GM12865 (cell line): Measurements from ENCODE around the gene ASB6.

ENCODE experiments used
- DNase-seq: peaks from one replicate; pipeline ENCODE4 v3.0.0; 2010; ENCODE audit warnings: low read depth
- H3K4me3 ChIP-seq: 2 replicates; pipeline ENCODE4 v1.5.1; 2011; ENCODE audit warnings: mild to moderate bottlenecking, low read depth, low read length, control low read depth
- CTCF ChIP-seq: IDR thresholded peaks from 2 replicates; pipeline ENCODE4 v1.5.1; 2011; ENCODE audit warnings: low read length, control low read depth, low read depth, inconsistent platforms; ENCODE audit not compliant: insufficient read depth; ENCODE audit errors: missing control alignments

Gene ASB6

DNA sequence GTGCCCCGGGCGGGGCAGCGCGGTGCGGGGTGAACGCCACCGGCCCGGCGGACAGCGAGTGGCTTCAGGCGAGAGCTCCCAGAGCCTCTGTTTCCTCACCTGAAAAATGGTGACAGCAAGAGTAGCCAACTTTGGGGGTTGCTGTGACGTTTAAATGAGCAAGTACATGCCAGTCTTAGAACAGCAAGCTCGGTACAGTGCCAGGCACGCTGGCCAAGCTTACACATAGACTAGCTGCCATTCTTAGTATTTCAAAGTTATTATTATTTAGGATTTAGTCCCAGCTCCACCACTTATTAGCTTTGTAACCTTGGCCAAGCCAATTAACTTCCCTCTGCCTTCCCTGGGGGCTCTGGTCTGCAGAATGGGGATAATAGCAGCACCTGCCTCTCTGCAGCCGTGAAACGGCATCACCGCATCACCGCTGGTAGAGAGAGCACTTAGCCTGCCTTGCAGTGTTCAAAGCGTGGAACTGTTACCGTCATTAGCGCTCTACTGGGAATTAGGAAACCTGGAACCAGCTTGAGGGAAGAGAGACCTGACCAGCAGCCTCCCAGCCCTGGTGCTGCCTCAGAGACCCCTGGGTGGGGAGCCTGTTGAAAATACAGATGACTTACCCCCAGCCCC lies 21.2 kb downstream of the ASB6 start, which contains the start of gene C9orf50:
TSS of gene C9orf50 (minus strand) at position 433 of the 627 bp plus-strand sequence. CDS start 527 bp downstream, outside the sequence.
- DNase-seq = no peak
- no peak within 1 kb of the TSS for H3K4me3 ChIP-seq
- no peak for TF ChIP-seq CTCF

DNA sequence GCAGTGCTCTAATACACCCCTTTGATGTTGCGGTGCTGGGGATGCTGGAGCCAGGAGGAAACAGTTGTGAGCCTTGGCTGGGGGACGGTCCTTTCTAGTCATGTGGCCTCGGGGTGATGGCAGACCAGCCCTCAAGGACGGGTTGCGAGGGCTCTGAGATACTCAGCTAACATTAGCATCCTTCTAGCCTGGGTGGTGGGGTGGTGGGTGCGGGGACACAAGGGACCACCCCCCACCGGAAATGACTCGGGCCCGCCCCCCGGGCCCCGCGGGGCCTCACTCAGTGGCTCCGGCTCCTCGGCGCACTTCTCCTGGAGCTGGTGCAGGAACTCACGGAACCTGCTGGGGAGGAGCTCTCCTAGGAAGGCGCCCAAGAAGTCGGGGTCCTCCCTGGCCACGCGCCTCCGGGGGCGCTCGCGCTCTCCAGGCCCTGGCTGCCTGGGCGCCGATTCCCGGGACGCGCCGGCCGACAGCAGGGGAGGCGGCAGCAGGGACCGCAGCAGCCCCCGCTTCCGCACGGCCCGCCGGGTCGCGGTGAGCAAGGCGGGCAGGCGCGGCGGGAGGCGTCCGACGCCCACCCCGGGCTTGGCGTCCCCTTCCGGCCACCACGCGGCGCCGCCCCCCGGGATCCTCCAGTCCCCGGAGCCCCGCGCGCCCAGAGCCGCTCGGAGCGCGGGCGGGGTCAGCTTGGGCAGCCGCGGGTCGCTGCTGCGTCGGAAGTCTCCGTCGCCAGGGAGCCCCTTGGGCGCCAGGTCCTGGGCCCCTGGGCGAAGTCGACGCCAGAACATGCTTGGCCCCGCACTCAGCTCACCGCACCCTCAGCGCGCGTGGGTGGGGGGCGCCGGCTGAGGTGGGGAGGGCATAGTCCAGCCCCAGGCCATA lies 21.9 kb downstream of the ASB6 start:
- no peak overlapping the region for H3K4me3 ChIP-seq
- DNase-seq = no peak
- TF ChIP-seq CTCF = no peak

DNA sequence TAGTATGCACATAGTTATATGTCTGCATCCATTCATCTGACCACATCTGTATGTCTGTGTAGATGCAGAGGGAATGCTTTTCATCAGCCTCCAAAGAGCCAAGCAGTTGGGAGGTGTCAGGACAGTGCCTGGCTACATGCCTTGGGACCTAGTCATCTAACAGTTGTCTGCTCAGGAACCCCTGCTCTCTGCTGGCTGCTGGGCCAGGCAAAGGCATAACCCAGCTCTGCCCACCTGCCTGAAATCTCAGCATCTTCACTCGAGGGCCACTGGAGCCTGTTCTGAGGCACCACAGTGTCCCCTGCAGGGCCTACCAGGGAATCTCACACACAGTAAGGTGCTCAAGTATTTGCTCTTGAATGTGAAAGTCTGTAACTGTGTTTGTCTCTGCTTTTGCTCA lies 24.8 kb downstream of the ASB6 start:
- peak; percentile 31 for DNase-seq
- H3K4me3 ChIP-seq = no peak overlapping the region
- TF ChIP-seq CTCF = peak; percentile 35

DNA sequence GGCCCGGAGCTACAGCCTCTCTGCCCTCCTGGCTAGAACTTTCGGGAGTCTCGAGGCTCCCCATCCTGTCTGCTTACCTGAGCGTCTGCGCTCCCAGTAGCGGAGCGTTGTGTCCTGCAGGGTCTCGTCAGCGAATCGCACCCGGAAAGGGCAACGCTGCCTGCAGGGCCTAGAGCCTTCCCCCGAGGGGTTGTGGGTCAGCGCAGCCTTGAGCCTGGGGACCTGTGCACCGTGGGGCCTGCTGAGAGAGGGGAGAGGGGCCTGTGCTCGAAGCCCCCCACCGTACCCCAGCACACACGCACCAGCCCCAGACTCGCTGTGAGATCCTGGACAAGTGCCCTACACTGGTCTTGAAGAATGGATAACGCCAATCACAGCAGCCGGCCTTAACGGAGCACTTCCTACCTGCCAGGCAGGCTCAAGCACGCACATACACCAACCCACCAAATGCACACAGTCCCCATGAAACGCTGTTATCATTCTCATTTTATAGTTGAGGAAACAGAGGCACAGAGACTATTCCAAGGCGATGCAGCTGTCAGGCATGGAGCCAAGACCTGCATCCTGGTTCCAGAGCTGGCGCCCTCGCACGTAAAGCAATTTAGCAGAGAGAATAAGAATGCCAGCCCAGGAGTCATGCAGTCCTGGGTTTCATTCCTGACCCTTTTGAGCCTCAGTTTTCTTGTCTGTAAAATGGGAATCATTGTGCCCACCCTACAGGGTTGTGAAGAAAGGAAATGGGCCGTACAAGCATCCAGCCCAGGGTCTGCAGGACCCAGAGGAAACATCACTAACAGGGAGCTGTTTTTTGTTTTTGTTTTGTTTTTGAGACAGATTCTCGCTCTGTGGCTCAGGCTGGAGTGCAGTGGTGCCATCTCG lies 26.3 kb downstream of the ASB6 start:
- no peak overlapping the region for H3K4me3 ChIP-seq
- TF ChIP-seq CTCF = no peak
- no peak for DNase-seq

DNA sequence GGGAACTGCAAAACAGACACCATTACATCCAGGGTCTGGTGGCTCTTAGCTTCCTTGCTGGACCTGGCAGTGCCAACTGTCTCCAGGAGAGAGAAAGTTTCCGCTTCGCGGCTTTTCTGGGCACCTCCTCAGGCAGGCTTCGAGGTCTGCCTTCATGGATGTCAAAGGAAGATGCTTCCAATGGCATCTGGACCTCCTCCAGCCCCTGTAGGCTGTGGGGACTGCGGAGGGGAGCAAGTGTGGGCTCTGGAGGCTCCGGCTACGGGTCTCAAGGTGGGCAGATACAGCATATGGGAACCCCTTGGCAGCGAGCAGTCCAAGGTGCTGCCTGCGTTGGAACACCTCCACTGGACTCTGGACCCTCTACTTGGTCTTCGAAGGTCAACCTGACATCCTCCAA lies 27.0 kb downstream of the ASB6 start:
- no peak for TF ChIP-seq CTCF
- no peak for DNase-seq

GRCh38 chr9:129613520-129614175 lies 28.3 kb downstream of the ASB6 start:
- no peak for TF ChIP-seq CTCF
- H3K4me3 ChIP-seq = no peak overlapping the region
- DNase-seq = no peak

More for the DNA sequence above, 27.0 kb downstream of the ASB6 start:
- H3K4me3 ChIP-seq = no peak overlapping the region
